SK-N-MC (cell line): Measurements from ENCODE around the gene FASTKD2.

Experiments
- EZH2 ChIP-seq: fragments of 200-600 bp; sonication (generic); IDR thresholded peaks from one replicate; pipeline ENCODE4 v1.6.1; 2017; ENCODE audit warnings: antibody characterized with exemption
- POLR2AphosphoS5 ChIP-seq: IDR thresholded peaks from 2 replicates; pipeline ENCODE4 v1.6.1; 2012; ENCODE audit warnings: mild to moderate bottlenecking, low read depth, low read length, borderline replicate concordance

DNA sequence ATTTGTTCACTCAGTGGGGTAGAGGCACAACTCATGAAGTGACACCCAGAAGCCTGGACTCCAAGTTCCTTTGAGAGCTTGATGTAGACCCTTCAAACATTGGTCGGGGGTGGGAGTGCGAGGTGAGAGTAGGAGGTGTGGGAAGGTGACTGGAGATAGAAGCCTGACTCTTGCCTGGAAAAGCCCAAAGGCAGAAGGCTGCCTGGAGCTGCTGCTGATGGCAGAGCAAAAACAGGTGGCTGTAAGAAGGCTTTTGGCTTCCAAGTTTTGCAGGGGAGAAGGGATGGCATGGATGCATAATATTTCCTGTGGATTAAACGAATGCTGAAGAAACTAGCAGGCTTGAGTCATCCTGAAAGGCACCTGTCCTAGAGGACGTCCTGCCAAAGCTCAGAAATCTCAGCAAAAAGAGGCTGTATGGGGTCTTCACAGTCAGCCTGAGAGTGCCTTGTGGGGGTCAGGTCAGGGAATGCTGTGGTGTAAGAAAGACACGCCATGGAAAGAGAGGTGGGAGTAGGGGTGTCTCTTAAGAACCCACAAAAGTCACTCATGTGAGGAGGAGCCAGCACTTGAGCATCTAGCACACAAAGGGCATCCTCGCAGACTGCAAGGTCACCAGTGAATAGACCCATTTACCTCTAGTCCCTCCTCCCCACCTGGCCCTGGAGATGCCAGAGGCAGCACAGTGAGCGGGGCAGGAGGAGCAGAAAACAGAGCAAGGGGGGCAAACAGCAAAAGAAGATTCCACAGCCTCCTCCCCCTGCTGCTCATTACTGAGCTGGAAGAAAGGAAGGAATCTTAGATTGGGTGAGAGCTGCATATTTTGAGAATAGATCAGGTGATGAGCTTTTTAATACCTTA is 37.5 kb downstream of the FASTKD2 start:
- no peak for TF ChIP-seq POLR2AphosphoS5
- TF ChIP-seq EZH2: no peak
